ENCODE measurements around the gene INPP5B. TPM values are rescaled to one million over a fixed set of nuclear protein-coding genes. Genes with fewer than 3 reads are reported as not detected.

INPP5B gene
- total RNA-seq, 1 donor from 2014 or later, result 38.1 TPM

DNA sequence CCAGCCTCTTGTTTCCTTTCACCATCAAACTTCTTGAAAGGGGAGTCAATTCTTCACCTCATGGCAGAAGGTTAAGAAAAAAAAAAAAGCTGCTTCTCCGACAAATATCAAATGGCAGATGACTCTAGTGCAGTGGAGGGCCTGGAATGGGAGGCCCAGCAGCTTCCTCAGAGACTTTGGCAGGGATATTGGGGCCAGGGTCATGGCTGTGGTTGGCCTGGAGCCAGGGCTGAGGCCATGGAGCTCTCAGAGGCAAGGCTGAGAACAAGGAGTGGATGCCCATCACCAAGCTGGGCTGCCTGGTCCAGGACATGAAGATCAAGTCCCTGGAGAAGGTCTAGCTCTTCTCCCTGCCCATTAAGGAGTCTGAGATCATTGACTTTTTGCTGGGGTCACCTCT, 106.1 kb downstream of the INPP5B start:
- DNase-seq (ENCODE audit: low spot score), result no peak

DNA sequence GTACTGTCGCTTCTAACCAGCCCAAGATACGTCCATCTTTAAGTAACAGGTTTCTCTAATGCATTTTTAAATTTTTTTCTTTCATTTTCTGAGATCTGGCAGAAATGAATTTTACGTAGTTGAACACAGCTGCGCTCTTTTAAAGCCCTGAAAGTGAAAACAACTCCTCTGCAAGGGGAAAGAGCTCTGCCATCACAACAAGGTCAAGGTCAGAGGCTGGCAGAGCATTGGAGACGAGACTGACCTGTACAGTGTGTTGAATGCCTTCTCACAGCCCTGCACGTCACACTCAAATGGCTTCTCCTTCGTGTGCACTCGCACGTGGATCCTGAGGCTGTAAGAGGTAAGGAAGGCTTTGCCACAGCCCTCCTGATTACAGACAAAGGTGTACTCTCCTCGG, 107.2 kb downstream of the INPP5B start:
- no peak for DNase-seq (ENCODE audit: low spot score)

DNA sequence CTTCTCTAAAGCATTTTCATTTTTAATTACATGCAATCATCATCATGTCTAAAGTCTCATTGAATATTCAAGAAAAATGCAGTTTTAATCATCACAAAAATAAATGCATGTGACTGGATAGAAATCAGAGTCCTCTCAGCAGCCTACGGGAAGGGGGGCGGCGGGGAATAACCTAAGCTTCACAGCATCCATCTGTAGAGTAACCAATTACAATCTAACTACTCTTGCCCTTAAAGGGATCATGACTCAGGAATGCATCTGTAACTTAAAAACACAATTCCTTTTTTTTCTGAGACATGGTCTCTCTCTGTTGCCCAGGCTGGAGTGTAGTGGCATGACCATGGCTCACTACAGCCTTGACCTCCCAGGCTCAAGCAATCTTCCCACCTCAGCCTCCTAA, 110.1 kb downstream of the INPP5B start:
- DNase-seq (ENCODE audit: low spot score), result no peak

DNA sequence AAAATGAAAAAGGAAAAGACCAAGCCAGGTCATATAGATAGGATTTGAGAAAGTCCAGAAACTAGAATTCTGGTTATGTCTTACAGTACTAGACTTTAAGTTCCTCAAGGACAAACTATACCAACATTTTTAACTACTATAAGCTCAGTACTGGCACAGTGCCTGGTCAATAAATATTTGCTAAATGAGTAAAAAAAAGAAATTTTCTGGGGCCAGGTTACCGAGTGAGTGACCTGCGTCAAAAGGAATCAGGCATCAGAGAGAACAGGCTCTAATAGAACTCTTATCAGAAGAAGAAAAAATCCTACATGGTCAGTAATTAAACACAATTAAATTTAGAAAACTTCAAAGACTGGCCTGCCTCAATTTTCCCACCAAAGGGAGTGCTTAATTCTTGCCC, 115.0 kb downstream of the INPP5B start:
- DNase-seq (ENCODE audit: low spot score), result no peak

DNA sequence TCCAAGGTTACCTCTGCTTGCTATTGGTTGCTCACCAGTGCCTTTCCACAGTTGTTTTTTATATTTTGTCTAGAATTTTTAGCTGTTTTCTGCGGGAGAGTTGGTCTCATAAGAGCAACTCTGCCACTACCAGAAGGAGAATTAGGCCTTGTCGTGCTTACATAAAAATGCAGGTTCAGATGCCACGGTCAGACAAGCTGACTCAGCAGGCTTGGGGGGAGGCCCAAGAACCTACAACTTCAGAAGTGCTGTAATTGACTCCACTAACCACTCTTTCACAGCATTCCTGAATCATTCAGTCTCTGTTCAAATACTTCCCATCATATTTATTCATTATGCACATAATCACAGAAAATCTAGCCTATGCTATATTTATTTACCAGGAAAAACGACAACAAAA, 115.7 kb downstream of the INPP5B start:
- DNase-seq (ENCODE audit: low spot score), result no peak

DNA sequence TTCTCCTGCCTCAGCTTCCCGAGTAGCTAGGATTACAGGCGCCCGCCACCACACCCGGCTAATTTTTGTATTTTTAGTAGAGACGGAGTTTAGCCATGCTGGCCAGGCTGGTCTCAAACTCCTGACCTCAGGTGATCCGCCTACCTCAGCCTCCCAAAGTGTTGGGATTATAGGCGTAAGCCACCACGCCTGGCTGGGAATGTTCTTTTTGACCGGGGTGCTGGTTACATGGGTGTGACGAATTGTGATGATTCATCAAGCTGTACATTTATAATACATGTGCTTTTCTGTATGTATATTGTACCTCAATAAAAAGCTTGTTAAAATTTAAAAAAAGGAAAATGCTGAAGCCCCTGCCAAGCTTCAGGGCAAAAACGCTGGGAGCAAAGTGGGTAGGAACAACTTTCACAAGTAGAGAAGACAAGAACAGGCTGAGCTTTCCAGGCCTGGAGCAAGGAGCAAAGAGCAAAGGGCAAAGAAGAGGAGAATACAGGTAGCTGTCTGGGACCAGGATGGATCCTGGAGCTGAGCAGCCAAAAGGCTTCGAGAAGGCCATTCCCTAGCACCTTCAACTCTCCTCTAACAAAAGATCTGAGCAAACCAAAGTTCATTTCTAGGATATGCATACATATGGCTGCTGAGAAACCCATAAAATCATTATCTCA, 118.3 kb downstream of the INPP5B start:
- no peak for DNase-seq (ENCODE audit: low spot score)

DNA sequence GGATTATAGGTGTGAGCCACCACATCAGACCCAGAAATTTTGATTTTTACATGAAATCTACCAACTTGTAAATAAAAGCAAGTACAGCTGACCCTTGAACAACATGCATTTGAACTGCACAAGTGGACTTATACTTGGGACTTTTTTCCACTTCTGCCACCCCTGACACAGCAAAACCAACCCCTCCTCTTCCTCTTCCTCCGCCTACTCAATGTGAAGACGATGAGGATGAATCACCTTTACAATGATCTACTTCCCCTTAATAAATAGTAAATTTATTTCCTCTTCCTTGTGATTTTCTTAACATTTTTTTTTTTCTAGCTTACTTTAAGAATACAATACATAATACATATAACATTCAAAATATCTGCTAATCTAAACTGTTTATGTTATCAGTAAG, 121.3 kb downstream of the INPP5B start:
- DNase-seq (ENCODE audit: low spot score), result no peak

DNA sequence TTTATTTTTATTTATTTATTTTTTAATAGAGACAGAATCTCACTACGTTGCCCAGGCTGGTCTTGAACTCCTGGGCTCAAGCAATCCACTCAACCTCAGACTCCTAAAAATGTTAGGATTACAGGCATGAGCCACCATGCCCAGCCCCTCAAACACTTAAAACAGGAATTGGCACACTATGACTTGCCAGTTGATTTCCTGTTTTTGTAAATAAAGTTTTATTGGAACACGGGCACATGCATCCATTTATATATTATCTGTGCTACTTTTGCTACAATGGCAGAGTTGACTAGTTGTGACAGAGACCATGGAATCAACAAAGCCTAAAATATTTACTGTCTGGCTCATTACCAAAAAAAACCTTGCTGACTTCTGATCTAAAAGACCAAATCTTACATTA, 122.9 kb downstream of the INPP5B start:
- DNase-seq (ENCODE audit: low spot score), result no peak

DNA sequence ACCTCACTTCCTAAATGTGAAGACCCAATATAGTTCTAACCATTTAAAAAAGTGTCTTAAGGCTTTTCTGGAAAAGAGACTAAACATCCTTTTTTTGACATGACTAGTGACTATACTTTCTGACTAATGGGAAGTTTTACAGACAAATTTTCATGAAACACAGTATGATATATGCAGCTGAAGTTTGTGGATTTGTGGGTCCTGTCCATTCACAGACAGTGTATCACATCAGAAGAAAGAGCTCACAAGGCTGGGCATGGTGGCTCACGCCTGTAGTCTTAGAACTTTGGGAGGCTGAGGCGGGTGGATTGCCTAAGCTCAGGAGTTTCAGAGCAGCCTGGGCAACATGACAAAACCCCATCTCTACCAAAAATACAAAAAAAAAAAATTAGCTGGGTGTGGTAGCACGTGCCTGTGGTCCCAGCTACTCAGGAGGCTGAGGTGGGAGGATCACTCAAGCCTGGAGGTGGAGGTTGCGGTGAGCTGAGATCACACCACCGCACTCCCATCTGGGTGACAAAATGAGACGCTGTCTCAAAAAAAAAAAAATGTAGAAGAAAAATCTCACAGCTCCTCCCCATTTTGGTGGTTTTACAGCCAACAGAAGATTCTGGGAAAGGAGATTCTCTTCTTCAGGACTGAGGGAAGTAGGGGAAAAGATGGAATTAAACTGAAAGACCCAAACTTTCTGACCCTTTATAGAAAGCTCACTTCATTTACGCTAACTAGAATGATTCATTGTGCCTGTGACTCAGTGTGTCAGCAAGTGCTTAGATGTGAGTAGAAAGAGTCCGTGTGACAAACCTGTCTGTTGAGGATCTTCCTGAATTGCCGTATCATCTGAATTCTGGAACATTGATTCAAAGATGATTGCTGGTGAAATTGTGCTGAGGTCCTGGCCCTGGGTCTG, 123.7 kb downstream of the INPP5B start:
- no peak for DNase-seq (ENCODE audit: low spot score)

DNA sequence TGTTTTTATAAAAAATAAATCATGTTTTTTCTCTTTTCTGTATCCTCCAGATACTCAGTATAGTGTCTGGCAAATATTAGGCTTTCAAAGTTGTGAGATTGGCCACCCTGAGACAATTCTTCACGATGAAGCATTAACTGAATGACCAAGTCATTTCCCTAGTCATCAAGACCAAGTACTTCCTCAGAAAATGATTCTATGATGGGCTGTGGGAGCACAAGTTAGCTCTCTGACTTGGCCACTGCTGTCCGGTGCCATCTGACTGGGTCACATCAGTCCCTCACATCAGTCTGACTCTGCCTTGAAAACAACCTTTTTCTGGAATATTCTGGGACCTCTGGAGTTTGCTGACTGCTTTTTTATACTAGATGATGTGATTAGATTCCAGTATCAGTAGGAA, 125.4 kb downstream of the INPP5B start:
- no peak for DNase-seq (ENCODE audit: low spot score)

DNA sequence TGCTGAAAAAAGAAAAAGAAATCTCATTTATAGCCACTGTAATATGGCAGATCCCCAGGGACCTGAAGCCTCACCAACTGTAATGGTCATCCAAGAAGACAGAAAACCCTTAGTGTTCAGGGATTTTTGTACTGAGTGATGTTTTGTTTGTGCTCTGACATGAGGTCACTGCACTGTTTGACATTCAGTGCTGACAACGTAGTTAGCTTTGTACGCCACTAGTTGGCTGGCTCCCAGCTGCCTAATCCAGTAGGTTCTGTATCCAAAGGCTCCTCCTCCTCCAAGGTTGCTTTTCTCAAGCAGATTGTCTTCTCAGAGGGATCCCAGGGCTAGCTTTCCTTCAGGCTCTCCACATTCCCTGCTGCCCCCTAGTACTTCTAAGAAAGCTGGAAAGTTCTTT, 129.4 kb downstream of the INPP5B start:
- DNase-seq (ENCODE audit: low spot score), result no peak

DNA sequence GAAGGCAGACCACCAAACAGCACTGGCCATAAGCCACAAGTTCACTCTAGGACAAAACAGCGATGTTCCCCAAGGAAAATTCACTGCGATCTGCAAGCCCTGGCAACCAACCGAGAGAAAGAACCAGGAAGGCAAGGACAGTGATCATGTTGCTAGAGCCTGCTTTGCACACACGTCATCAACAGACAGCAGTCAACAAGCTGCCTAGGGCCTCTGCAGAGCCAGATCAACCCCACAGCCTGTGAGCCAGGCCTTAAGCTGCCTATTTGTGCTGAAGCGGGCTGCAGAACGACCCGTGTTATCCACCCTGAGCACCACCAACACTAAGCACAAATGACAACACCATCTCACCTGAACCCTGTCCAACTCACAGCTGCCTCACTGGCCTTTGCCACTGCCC, 132.6 kb downstream of the INPP5B start:
- no peak for DNase-seq (ENCODE audit: low spot score)

DNA sequence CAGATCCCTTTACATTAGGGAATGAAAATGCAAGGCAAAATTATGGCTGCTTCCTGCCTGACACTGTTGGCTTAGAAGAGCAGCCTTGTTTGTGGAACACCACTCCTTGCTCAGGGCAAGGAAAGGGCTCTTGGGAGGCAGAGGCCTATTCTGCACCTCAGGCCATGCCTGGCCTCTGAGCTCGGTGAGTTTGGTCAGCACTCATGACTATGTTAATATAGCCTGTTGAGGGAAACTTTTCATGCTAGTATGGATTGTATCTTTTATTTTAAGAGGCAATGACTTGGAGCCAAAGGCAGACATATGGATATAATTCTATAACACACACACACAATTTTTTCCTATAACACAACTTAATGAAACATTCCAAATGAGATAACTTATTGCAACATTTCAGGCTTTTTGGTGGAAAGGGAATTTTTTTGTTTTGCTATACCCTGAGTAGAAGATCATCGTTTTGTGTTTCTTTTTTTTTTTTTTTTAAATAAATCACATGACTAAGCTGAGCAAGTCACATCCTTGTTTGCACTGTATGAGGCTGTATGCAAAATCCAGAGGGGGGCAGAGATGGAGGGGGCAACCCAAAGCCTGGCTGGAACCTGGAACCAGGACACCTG, 133.2 kb downstream of the INPP5B start:
- DNase-seq (ENCODE audit: low spot score), result no peak

DNA sequence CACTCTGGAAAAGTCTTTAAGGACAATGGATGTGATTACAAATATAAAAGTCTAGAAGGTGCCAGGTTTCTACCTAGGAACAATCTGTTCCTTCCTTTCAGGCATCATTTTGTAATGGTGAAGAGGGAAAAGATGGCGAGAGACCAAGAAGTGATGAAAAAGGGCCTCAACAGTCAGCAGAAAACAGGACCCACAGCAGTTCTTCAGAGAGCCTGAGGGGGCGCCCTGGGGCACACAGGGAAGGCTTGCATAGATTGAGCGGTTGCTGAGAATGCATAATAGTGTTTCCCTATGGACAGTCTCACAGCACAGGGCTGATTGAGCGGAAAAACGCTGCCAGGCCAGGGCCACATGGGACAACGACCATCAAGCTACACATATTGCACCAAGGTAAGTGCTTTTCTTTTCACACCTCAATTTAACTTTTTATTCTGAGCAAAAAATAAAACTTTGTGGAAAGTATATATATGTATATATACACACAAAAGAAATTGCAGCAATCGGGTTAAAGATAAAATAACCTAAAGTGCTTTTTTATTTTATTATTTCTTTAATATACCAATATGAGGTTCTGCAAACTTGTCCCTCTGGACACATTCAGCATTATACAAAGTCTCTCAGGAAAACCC, 135.7 kb downstream of the INPP5B start:
- DNase-seq (ENCODE audit: low spot score), result no peak

Other genes with a start within 250 kb of the INPP5B start
- 4.4 TPM for gene EPHA10, start 181.9 kb downstream of the INPP5B start, total RNA-seq
- 10.2 TPM for gene MANEAL, start 153.2 kb downstream of the INPP5B start, total RNA-seq
- 39.3 TPM for gene C1orf122, start 139.3 kb downstream of the INPP5B start, total RNA-seq
- gene YRDC, start 138.8 kb downstream of the INPP5B start, total RNA-seq, result 12.2 TPM
- 31.7 TPM for gene MTF1, start 87.5 kb downstream of the INPP5B start, total RNA-seq
- 44.0 TPM for gene SF3A3, start 43.0 kb upstream of the INPP5B start, total RNA-seq
- 18.2 TPM for gene FHL3, start 58.5 kb upstream of the INPP5B start, total RNA-seq
- 34.2 TPM for gene UTP11, start 65.7 kb upstream of the INPP5B start, total RNA-seq
- gene POU3F1, start 99.7 kb upstream of the INPP5B start, total RNA-seq, result 2.8 TPM